Activated T-helper 9 cell treated with anti-CD3 and anti-CD28 coated beads, Interleukin-2, amount 50 U/mL, for 16 hours (primary cell): ENCODE results near the gene ZNF683.
A peak's percentile ranks its signal among the peaks of the same experiment; 100 is the strongest.

Experiments used
- DNase-seq: peaks from one replicate; pipeline ENCODE4 v3.0.0-alpha.2; 2020; ENCODE audit warnings: low read depth

Gene ZNF683

DNA sequence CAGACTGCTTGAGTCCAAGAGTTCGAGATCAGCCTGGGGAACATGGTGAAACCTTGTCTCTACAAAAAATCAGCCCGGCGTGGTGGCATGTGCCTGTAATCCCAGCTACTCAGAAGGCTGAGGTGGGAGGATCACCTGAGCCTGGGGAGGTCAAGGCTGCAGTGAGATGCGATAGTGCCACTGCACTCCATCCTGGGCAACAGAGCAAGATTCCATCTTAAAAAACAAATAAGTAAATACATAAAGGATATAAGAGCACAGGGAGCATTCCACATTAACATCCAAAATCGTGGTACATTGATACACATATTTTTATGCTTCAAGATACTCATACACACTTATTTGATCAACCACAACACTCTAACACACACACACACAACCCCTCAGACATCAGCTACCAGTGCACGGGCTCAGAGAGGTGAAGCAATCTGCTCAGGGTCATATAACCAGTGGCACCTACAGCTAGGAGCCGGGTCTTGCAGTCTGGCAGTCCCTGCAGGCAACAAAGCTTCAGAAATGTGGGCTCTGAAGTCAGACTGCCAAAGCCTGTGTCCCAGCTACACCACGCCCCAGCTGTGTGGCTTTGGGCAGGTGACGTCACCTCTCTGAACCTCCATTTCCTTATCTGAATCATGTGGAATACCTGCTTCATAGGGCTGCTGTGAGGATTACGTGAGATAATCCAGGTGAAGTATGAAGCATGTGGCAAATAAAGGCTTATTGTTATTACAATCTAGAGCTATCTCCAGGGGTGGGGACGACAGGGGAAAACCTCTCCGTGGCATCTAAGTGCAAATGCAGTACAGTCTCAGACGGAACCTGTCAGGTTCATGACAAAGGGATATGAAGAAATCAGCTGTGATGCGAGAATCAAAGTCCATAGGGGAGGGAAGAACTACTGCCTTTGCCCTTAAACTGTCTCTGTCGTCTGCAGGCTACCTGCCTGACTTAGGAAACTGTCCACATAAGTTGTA, 13.9 kb downstream of the ZNF683 start:
- DNase-seq: peak; percentile 61

DNA sequence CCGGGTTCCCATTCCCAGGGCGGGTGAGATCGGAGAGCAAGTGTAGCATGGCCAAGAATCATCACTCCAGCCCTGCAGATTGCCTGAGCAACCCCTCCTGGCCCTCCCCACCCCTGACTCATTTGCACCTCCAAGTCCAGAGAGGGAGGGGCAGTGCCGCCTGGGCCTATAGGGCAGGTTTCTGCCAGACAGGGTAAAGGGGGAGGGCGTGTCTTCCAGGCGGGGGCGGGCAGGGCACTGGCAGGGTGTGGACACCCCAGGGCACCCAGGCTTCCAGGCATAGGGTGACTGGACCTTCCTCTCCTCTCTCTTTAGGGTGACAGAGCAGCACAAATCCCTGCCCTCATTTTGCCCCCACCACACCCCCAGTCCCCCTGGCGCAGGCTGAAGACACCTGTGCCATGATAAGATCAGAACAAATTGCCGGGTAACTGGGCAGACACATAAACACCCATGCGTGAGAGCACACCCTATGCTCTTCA, 15.4 kb downstream of the ZNF683 start:
- no peak for DNase-seq

DNA sequence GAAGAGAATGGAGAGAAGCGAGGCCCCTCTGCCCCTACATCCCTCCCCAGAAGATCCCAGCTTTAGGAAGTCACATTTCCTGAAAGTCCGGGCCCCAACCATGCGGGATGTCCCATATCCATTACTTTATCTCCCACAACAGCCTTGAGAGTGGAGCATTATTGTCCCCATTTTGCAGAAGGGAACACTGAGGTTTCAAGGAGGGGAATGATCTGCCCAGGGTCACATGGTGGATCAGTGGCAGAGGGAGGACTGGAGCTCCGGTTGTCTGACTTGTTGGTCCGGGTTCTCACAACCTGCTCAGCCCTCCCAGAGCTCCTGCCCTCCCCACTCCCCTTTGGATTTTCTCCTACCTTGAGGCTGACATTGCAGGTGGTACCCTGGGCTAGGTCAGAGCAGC, 16.4 kb downstream of the ZNF683 start:
- no peak for DNase-seq

DNA sequence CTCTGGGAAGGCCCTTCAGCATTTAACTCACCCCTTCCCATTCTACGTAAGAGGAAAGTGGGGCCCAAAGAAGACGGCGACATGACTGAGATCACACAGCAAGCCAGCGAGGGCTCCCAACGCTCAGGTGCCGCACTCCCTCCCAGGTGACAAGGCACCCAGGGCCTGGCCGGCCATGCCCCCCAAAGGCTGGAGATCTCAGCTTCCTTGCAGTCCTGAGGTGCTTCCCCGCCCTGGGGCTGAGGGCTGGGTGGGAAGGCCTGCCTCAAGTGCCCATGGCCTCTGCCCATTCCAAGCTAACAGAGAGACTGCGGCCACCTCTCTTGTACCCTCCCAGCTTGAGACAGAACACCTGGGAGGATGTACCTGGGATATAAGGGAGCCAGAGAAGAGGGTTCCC, 17.6 kb downstream of the ZNF683 start:
- DNase-seq: no peak

DNA sequence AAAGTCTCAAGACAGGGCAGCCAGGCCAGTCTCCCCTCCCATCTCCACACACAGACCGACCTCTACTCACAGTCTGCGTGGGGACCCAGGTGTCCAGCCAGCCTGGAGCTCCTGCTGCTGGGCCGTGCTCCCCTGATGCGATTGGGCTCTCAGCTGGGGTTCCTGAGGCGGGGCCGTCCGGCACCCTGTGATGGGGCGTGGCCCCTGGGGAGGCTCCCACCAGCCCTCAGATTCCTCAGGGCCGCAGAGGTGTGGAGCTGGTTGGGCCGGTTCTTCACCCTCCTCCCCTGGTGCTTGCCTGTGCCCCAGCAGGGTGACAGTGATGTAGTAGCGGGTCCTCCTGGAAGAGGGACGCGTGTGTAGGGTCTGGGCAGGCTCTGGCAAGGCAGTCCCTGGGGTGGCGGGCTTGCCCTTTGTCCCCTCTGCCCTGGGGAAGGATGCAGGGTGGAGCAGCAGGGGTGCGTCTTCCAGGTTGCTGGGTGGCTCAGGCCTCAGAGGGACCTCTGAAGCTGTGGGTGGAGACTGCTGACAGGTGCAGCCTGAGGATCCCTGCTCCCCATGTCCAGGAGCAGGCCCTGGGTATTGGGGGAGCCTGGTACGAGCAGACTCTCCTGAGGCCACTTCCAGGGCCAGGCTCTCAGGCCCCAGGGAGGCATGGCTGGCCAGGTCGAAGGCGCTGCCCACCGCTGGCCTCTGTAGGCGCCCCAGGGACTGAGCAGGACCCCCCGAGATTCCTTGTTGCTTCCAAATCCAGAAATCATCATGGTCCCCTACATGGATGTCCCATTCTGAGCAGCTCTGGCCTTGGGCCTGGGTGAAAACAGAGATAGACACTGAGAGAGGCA, 18.4 kb downstream of the ZNF683 start, which contains the start of gene CRYBG2:
Gene CRYBG2, minus strand, starts transcription at position 155 of the 845 bp plus-strand sequence. CDS start 7,473 bp downstream, outside the sequence.
- no peak for DNase-seq

DNA sequence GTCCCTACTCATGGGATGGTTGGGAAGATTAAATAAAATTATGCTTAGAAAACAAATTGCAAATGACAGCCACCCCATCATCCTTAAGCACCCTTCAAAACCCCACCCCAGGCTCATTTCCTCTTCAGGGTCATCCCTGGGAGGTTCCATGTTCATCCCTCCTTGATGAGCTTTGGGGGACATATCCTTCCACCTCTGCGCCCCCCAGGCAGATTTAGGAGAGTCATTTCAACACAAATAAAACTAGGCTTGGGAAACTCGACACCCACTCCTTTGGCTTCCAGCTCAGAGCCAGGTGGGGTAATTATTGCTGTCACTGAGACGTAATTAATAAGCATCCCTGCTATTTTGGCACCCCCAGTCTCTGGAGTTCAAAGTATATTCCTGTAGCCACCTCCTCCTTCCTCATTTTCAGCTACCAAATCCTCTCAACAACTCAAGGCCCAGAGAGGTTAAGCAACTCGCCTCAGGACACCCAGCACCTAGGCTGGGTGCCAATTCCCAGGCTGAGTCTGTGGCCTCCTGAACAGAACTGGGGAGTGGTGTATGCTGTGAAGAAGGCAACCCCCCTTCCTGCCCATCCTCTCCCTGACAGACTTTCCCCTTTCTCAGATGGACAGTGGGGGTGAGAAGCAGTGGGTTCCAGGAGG, 19.2 kb downstream of the ZNF683 start:
- DNase-seq: no peak

DNA sequence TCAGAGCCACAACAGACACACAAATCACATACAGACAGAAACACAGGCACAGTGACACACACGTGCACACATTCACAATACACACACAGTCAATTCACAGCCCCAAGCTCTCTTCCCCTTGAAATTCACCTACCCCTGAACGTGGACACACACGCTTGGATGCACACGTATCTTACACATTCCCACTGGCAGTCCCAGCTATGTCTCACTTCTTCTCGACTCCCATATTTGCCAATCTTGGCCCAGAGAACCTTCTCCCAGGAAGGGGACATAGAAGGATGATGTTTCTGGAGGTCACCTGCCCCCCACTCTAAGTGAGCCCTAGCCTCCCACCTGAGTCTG, 20.2 kb downstream of the ZNF683 start:
- no peak for DNase-seq

DNA sequence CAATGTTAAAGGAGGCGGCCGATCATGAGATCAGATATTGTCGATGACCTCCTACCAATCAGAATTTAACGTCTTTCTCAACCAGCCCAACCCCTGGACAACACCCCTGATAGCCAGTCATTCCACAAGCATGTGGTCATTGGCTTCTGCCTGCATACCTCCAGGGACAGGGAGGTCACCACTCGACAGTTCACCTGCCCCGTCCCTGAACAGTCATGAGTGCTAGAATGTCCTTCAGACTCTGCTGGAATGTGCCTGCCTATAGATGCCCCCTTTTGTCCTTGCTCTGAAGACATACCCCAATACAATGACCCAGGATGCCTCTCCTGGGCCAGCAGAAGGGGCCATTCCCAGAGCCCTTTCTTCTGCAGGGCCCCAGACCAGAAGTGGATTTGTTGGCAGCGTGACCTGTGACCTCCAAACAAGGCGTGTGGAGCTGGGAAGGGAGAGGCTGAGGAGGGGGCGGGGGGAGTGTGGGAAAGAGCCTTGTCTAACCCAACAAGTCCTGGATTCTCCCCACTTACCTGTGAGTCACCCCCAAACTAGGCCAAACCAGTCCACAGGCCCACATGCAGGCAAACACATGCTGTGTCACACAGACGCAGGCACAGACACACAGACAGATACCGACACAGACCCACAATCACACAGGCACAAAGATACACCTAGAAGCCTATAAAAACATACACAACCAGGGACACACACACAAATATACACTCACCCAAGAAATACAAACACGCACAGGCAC, 20.8 kb downstream of the ZNF683 start:
- DNase-seq: no peak

DNA sequence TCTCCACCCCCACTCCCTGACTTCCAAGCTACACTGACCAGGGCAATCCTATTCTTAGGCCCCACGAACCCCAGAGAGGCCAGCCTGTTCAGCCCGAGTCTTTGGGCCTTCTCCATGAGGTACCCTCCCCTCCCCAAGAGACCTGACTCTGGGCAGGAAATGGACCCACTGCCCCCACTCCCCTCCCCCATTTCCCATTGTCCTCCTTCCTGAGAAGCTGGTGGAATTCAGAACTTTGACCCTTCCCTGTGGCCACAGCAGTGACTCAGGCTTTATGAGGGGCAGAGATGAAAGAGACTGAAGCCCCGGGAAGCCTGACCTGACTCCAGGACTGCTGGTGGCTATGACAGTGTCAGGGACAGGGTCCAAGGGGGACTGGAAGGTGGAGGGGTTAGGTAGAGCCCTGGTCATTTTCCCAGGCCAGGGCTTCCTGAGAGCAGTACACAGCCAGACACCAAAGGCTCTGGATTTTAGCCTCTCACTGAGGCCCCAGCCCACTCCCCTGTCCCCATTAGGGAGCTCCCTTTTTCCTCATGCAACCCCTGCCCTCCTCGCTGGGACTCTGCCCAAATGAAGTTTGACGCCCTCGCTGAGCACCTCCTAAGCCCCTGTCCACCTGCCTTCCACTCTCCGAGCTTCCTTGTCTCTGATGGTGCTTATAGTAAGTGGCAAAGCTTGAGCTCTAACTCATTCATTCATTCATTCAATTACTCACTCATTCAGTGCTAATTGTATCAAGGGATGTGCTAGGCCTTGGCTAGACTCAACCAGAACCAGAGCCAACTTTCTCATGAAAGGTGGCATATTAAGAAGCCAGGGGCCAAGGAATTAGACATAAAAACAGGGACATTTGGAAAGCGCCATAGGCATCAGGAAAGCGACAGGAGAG, 21.6 kb downstream of the ZNF683 start:
- DNase-seq: no peak

DNA sequence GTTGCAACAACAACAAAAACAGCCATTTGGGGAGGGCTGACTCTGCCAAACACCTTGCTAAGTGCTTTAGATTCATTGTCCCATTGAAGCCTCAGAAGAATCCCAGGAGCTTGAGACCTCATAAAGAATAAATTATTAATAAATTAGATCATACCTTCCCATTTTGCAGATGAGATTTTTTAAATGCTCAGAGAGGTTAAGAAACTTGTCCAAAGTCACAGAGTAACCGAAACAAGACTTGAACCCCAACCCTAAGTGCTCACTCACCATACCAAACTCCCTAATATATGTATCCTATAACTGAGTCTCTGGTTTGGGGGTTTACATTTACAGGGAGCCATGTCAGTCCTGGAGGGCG, 22.2 kb downstream of the ZNF683 start:
- no peak for DNase-seq

DNA sequence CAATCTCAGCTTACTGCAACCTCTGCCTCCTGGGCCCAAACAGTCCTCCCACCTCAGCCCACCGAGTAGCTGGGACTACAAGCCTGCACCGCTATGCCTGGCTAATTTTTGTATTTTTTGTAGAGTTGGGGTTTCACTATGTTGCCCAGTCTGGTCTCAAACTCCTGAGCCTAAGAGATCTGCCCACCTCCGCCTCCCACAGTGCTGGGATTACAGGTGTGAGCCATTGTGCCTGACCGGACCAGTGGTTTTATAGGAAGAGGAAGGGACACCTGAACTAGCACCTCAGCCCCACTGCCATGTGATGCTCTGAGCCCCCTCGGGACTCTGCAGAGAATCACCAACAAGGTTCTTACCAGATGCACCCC, 22.7 kb downstream of the ZNF683 start:
- no peak for DNase-seq

DNA sequence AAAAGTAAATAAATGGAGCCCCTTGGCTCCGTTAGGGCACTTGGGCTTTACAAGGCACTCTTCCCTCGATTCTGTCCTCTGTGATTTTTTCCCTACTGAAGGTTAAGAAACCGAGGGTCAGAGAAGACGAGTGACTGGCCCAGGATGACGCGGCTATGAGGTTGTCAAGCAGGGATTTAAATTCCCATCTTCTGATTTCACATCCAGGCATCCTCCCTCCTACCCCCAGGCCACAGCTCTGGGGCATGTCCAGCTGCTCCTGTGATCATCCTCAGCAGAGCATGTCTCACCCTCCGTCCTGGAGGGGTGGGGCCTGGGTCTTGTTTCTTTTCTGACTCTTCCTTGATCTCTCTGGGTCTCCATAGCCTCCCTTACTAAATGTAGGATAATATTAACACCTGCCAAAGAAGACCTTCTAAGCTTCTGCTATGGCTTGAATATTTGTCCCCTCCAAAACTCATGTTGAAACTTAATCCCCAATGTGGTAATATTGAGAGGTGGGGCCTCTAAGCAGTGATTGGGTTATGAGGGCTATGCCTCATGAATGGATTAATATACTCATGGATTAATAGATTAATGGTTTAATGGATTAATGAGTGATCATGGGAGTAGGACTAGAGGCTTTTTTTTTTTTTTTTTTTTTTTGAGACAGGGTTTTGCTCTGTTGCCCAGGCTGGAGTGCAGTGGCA, 23.2 kb downstream of the ZNF683 start:
- no peak for DNase-seq

DNA sequence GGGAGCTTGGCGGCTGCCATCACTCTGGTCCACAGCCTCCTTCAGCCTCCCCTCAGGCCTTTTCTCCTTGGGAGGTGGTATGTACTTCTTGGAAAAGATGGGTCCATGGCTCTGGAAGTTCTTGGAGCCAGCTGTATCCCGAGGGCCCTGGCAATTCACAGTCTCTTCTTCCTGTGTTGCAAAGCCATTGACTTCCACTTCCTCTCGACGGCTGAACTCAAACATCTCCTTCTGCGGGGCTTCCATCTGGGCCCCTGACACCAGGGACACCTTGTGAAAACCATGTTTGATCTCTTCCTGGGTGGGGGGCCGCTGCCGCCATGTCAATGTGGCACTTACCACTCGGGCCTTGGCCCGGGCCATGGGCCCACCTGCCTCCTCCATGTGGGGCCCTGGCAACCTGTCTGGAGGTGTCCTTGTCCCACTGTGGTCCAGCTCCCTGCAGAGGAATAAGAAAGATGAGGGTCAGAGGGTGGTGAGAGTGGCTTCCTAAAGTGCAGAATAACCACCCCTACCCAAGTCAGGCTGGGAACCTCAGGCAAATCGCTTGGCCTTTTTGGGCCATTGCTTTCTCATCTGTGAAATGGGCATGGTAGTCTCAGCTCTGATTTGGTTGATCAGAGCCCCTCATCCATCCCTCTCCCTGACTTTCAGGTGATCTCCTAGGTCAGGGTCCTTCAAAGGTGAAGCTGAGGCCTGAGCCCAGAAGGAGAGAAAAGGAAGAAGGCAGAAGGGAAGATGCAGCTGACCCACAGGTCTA, 26.1 kb downstream of the ZNF683 start:
- DNase-seq: no peak

DNA sequence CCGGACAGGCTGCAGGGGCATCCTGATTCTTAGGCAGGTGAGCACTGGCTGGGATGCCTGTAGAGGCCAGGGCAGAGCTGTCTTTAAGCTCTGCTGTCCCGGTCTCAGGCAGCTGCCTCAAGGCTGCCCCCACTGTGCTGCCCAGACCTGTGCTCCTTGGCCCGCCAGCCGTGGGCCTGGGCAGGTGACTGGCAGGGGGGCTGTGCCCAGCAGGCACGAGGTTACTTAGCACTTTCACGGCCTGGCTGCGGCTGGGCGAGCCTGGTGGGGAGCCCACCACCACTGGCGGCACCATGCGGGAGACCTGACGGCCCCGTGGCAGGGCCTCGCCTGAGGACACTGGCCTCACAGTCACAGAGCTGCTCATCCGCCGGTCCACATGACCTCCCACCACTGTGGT, 26.8 kb downstream of the ZNF683 start:
- DNase-seq: no peak

DNA sequence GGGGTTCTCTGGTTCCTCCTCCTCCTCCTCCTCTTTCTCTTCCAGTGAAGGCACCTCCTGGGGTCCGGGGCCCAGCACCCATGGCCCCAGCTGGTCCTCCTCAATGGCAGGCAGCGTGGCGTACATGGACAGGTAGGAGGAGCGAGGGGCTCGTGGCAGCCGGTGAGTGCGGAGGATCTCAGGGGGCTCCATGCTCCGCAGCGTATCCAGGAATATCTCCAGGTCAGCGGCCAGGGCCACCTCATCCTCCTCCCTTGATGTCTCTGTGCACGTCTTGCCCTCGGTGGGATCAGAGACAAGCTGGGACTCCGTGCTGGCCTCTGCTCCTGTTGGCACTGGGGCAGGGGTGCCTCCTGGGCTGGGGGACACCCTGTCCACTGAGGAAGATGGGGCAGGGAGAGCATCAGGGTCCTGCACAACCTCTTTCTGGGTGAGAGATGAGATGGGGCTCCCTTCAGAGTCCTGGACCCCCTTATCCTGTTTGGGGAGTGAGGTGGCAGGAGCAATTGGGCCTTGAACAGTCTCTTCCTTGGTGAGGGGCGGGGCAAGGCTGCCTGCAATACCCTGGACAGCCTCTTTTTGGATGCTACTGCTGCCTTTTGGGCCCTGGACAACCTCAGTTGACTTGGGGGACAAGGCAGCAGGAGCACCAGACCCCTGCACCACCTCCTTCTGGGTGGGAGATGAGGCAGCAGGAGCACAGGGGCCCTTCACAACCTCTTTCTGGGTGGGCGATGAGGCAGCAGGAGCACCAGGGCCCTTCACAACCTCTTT, 28.2 kb downstream of the ZNF683 start:
- DNase-seq: no peak

DNA sequence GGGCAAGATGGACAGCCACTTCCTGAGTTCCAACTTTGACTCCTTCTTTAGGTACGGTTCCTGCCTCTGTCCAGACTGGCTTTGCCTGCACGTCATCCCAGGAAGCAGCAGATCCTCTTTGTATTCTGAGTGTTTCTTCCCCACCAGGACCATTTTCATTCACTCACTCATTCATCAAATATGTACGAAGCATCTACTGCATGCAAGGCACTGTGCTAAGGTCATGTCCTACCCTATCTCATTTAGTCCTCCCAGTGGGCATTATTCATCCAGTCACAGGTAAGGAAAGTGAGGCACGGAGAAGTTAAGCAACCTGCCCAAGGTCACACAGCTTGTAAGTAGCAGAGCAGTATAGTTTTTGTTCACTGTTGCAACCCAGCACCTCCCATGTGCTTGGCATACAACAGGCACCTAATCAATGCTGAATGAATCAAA, 32.5 kb downstream of the ZNF683 start:
- no peak for DNase-seq

DNA sequence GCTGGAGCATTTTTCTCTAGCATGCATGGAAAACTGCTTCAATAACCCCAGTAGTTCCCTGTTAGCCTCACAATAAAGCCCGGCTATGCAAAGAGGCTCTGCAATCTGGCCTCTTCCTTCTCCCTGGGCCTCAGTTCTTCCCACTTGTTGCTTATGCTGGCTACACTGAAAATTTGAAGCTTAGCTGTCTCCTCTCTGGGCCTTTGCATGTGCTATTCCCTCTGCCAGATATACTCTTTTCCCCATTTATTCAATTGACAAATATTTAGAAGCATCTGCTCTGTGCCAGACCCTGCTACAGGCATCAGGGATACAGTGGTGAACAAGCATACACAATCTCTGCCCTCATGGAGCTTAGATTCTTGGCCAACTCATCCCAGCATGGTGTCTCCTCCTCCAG, 33.9 kb downstream of the ZNF683 start:
- no peak for DNase-seq

DNA sequence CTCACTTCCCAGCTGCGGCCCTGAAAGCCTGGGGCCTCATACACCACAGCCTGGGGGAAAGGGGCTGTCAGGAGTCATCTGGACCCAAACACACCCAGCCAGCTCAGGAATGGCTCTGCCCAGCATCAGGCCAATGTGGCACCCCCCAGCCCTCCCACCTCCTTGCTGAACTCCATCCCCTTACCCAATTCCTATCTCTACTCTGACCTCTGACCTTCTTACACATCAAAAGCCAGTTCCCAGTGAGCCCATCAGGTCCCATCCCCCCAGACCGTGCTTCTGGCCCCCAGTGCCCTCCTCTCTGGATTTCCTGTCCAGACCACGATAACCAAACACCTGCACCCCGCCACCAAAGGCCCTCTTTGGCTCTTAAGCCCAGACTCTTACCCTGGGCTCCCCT, 34.9 kb downstream of the ZNF683 start:
- DNase-seq: no peak

DNA sequence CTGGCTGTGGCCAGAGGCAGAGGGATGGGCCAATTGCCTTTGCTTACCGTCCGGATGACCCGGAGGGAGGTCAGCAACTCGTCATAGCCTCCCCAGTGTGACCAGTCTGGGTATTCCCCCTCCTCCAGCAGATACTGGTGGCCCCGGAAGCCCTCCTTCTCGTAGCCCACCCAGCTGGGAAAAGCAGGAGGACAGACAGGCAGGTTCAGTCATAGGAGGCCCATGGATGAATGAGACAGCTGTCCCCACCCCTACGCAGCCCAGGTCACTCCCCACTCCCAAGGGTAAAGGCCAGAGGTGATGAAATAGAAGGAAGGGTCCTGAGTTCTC, 35.4 kb downstream of the ZNF683 start:
- no peak for DNase-seq
